ENCODE results near the gene KCTD19.

Gene KCTD19

GRCh38 chr16:67312719-67313118 is 13.8 kb downstream of the KCTD19 start:
- no peak for DNase-seq

GRCh38 chr16:67311607-67312488 is 14.7 kb downstream of the KCTD19 start:
- no peak for DNase-seq

- no peak for DNase-seq
These were observed 16.0 kb downstream of the KCTD19 start for GRCh38 chr16:67310561-67310960.

GRCh38 chr16:67305216-67306071 is 21.1 kb downstream of the KCTD19 start:
- no peak for DNase-seq

- no peak for DNase-seq
These were observed 22.5 kb downstream of the KCTD19 start for GRCh38 chr16:67304020-67304419.

- DNase-seq: no peak
These were observed 23.6 kb downstream of the KCTD19 start for GRCh38 chr16:67302970-67303369.

- no peak for DNase-seq
These were observed 24.5 kb downstream of the KCTD19 start for GRCh38 chr16:67302076-67302475.

- DNase-seq: no peak
These were observed 25.3 kb downstream of the KCTD19 start for GRCh38 chr16:67301080-67301782.

- no peak for DNase-seq
These were observed 27.3 kb downstream of the KCTD19 start for GRCh38 chr16:67299269-67299668.

GRCh38 chr16:67298277-67298676 is 28.3 kb downstream of the KCTD19 start:
- DNase-seq: no peak

GRCh38 chr16:67296420-67296819 is 30.1 kb downstream of the KCTD19 start:
- no peak for DNase-seq

GRCh38 chr16:67294938-67295361 is 31.6 kb downstream of the KCTD19 start:
- no peak for DNase-seq

GRCh38 chr16:67294171-67294757 is 32.3 kb downstream of the KCTD19 start:
- DNase-seq: no peak

- DNase-seq: no peak
These were observed 35.1 kb downstream of the KCTD19 start for GRCh38 chr16:67291461-67291860.

GRCh38 chr16:67287960-67288359 is 38.6 kb downstream of the KCTD19 start:
- no peak for DNase-seq

- DNase-seq: no peak
These were observed 39.9 kb downstream of the KCTD19 start for GRCh38 chr16:67286441-67287235.

- no peak for DNase-seq
These were observed 41.6 kb downstream of the KCTD19 start for GRCh38 chr16:67284699-67285646.

- no peak for DNase-seq
These were observed 42.5 kb downstream of the KCTD19 start for GRCh38 chr16:67283826-67284555.

GRCh38 chr16:67283039-67283825 is 43.3 kb downstream of the KCTD19 start:
- DNase-seq: no peak
